GM21367 (cell line): ENCODE results near the gene SAE1.

Experiments used
- ATAC-seq: cut with Tn5 transposase; IDR thresholded peaks from one replicate; pipeline ENCODE4 v1.9.1; 2021; ENCODE audit not compliant: unreplicated experiment

The SAE1 gene

GRCh38 chr19:47157431-47158321, 27.0 kb downstream of the SAE1 start:
- no peak for ATAC-seq

- ATAC-seq, result no peak
Observed at GRCh38 chr19:47158367-47158791, 27.7 kb downstream of the SAE1 start.

GRCh38 chr19:47158879-47159503, 28.4 kb downstream of the SAE1 start:
- no peak for ATAC-seq

- no peak for ATAC-seq
Observed at GRCh38 chr19:47161876-47162489, 31.3 kb downstream of the SAE1 start.

GRCh38 chr19:47168065-47168464, 37.4 kb downstream of the SAE1 start:
- no peak for ATAC-seq

GRCh38 chr19:47172666-47173455, 42.2 kb downstream of the SAE1 start:
- ATAC-seq, result no peak

- no peak for ATAC-seq
Observed at GRCh38 chr19:47176071-47176626, 45.5 kb downstream of the SAE1 start.

- ATAC-seq, result no peak
Observed at GRCh38 chr19:47176627-47177090, 46.0 kb downstream of the SAE1 start.

- no peak for ATAC-seq
Observed at GRCh38 chr19:47179653-47180310, 49.1 kb downstream of the SAE1 start.

GRCh38 chr19:47183601-47184000, 53.0 kb downstream of the SAE1 start:
- no peak for ATAC-seq

- peak; percentile 86 for ATAC-seq
Observed at GRCh38 chr19:47186446-47187334, 56.1 kb downstream of the SAE1 start.

GRCh38 chr19:47187335-47187655, 56.7 kb downstream of the SAE1 start:
- ATAC-seq, result no peak

- no peak for ATAC-seq
Observed at GRCh38 chr19:47187797-47188196, 57.2 kb downstream of the SAE1 start.

- no peak for ATAC-seq
Observed at GRCh38 chr19:47188507-47189033, 57.9 kb downstream of the SAE1 start.

- ATAC-seq, result no peak
Observed at GRCh38 chr19:47190167-47190727, 59.6 kb downstream of the SAE1 start.

GRCh38 chr19:47195434-47195833, 64.8 kb downstream of the SAE1 start:
- ATAC-seq, result no peak

- ATAC-seq, result no peak
Observed at GRCh38 chr19:47197141-47197540, 66.5 kb downstream of the SAE1 start.

- ATAC-seq, result no peak
Observed at GRCh38 chr19:47200530-47200929, 69.9 kb downstream of the SAE1 start.

- no peak for ATAC-seq
Observed at GRCh38 chr19:47203254-47203653, 72.6 kb downstream of the SAE1 start.
